Thoracic aorta (tissue), 2 donors: ENCODE measurements around the gene TMTC2. TPM values are rescaled to one million over a fixed set of nuclear protein-coding genes. Genes with fewer than 3 reads are reported as not detected.

Experiments used
- ATAC-seq: fragments of 150-250 bp; one replicate; pipeline ENCODE4 v1.8.0; 2017; ENCODE audit warnings: low read depth; ENCODE audit not compliant: insufficient number of reproducible peaks, low FRiP score
- DNase-seq: peaks from one replicate; pipeline ENCODE4 v3.0.0-alpha.2; 2020; ENCODE audit warnings: low spot score
- H3K27ac ChIP-seq, 2 donors: fragments of 200-600 bp; sonication (generic); 1 replicate in 1 of 2; 2 replicates in 1 of 2; pipeline ENCODE4 v1.5.1; 2016; ENCODE audit warnings: mild to moderate bottlenecking in 2 of 2, moderate library complexity in 2 of 2
- H3K27me3 ChIP-seq: fragments of 200-600 bp; sonication (generic); replicated peaks from 2 replicates; pipeline ENCODE4 v1.6.0; 2016; ENCODE audit warnings: mild to moderate bottlenecking; ENCODE audit not compliant: insufficient read depth
- H3K36me3 ChIP-seq: fragments of 200-600 bp; sonication (generic); one replicate; pipeline ENCODE4 v1.5.1; 2016
- H3K4me1 ChIP-seq, 2 donors: fragments of 200-600 bp; sonication (generic); 1 replicate in 1 of 2; 2 replicates in 1 of 2; pipeline versions ENCODE4 v1.5.1 to v1.6.0; 2016; ENCODE audit warnings: low read depth in 2 of 2, mild to moderate bottlenecking in 1 of 2; ENCODE audit not compliant: control insufficient read depth in 1 of 2
- H3K4me3 ChIP-seq: fragments of 200-600 bp; sonication (generic); 2 replicates; pipeline ENCODE4 v1.5.1; 2016; ENCODE audit warnings: mild to moderate bottlenecking
- H3K9me3 ChIP-seq: fragments of 200-600 bp; sonication (generic); 2 replicates; pipeline ENCODE4 v1.5.1; 2016
- CTCF ChIP-seq: fragments of 200-600 bp; sonication (generic); IDR thresholded peaks from one replicate; pipeline ENCODE4 v1.5.1; 2019; ENCODE audit warnings: antibody characterized with exemption
- total RNA-seq, 2 donors: library from RNA; depleted of rRNA; stranded (reverse); fragments of >200 nt; gene quantifications; one replicate each; pipeline versions ENCODE4 v1.1.0 to v1.2.3, GENCODE V29; 2016

The TMTC2 gene
- total RNA-seq, 2 donors from 2014 or later: 2.8 to 8.6 TPM

- no peaks in the 10 kb centered on the region for H3K36me3 ChIP-seq
- H3K27me3 ChIP-seq: no peaks in the 10 kb centered on the region
- H3K4me1 ChIP-seq: no peaks in the 10 kb centered on the region
- no peaks in the 10 kb centered on the region for H3K9me3 ChIP-seq
- H3K4me3 ChIP-seq: no peak overlapping the region
- ATAC-seq: no peak
- H3K27ac ChIP-seq: no peak overlapping the region
- DNase-seq: no peak
- TF ChIP-seq CTCF: no peak
Measured at GRCh38 chr12:83168751-83169150, 482.0 kb downstream of the TMTC2 start.

DNA sequence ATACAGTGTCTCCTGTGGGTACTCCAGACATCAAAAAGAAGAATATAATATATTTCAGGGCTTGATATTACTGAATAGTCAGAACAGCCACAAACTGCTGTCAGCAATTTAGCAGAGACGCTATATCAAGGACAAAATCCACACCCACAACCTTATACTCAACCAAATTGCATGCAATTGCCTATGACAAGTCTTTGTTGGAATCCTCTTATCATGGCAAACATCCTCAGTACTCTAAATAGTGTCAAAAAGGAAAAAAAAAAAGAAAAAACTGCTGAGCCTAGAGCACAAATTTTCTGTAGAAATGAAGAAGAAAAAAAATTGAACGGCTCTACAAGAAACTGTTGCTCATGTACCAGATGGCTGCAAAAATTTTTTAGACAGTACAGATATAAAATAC, 485.7 kb downstream of the TMTC2 start:
- DNase-seq (no peak), ATAC-seq (no peak)
- no peak overlapping the region for H3K27ac ChIP-seq
- H3K4me3 ChIP-seq: no peak overlapping the region
- no peaks in the 10 kb centered on the region for H3K4me1 ChIP-seq
- H3K36me3 ChIP-seq: no peaks in the 10 kb centered on the region
- no peak for TF ChIP-seq CTCF
- H3K27me3 ChIP-seq: no peaks in the 10 kb centered on the region
- H3K9me3 ChIP-seq: no peaks in the 10 kb centered on the region

DNA sequence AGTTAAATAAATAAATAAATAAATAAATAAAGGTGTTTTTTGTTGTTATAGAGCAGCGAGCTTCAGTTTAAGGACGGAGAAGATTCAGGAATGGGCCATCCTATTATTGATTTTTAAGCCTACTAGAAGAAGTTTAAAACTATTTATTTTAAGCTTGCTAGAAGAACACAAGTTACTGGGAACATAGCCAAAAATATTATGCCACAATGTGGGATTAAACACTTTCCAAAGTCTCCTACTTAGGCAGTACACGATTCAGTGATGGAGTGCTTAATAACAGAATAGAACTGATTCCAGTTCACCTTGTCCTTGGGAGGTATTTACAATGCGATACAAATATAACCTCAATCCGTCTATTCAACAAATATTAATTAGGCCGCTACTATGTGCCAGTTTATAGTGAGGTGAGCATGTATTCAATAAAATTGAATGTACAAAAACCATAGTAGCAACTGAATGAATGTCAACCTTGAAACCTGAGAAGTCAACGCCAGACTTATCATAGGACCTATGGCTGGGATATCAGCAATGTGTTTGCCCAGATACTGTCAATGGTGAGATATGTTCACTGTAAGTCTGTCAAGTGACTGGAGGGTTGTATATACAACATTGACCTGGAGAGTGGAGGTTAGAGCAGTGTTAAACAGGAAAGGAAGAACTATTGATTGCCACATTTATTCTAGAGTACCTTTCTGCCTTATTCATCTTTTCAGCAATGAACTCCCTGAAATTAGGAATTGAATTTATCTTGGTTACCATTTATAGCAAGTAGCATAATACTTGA, 486.4 kb downstream of the TMTC2 start:
- no peaks in the 10 kb centered on the region for H3K4me1 ChIP-seq
- H3K9me3 ChIP-seq: no peaks in the 10 kb centered on the region
- ATAC-seq (no peak), DNase-seq (no peak)
- no peak for TF ChIP-seq CTCF
- no peak overlapping the region for H3K4me3 ChIP-seq
- H3K36me3 ChIP-seq: no peaks in the 10 kb centered on the region
- no peaks in the 10 kb centered on the region for H3K27me3 ChIP-seq
- H3K27ac ChIP-seq: no peak overlapping the region

- no peak overlapping the region for H3K27ac ChIP-seq
- no peaks in the 10 kb centered on the region for H3K36me3 ChIP-seq
- DNase-seq (no peak), ATAC-seq (no peak)
- H3K4me3 ChIP-seq: no peak overlapping the region
- TF ChIP-seq CTCF: no peak
- H3K4me1 ChIP-seq: no peaks in the 10 kb centered on the region
- H3K9me3 ChIP-seq: no peaks in the 10 kb centered on the region
- no peaks in the 10 kb centered on the region for H3K27me3 ChIP-seq
Measured at GRCh38 chr12:83179999-83180398, 493.3 kb downstream of the TMTC2 start.

- H3K4me1 ChIP-seq: no peaks in the 10 kb centered on the region
- H3K9me3 ChIP-seq: no peaks in the 10 kb centered on the region
- no peak for TF ChIP-seq CTCF
- no peak overlapping the region for H3K27ac ChIP-seq
- DNase-seq: no peak
- no peak for ATAC-seq
- no peaks in the 10 kb centered on the region for H3K36me3 ChIP-seq
- H3K27me3 ChIP-seq: no peaks in the 10 kb centered on the region
- H3K4me3 ChIP-seq: no peak overlapping the region
Measured at GRCh38 chr12:83181074-83181473, 494.4 kb downstream of the TMTC2 start.
